ENCODE measurements around the gene PARVB. TPM values are rescaled to one million over a fixed set of nuclear protein-coding genes. Genes with fewer than 3 reads are reported as not detected.

Gene PARVB
- total RNA-seq, 1 donor from 2014 or later: 49.3 TPM

GRCh38 chr22:43990044-43990443, 34.1 kb upstream of the PARVB start:
- DNase-seq (peak; percentile 35), ATAC-seq (no peak)
- Histone ChIP-seq H3K36me3 (peaks cover 86% of the 10 kb centered on the region), H3K9me3 (no peaks in the 10 kb centered on the region), H3K27ac (no peak overlapping the region), H3K4me3 (no peak overlapping the region), H3K27me3 (no peaks in the 10 kb centered on the region), H3K4me1 (no peaks in the 10 kb centered on the region)
- intact Hi-C loops (cut with DNase I): loop anchor here (5.0 kb wide), 1 partner anchor 637 kb away; no protein-coding TSS in a partner anchor
- no peak for TF ChIP-seq CTCF (IDR thresholded peaks at IDR 0.05)

DNA sequence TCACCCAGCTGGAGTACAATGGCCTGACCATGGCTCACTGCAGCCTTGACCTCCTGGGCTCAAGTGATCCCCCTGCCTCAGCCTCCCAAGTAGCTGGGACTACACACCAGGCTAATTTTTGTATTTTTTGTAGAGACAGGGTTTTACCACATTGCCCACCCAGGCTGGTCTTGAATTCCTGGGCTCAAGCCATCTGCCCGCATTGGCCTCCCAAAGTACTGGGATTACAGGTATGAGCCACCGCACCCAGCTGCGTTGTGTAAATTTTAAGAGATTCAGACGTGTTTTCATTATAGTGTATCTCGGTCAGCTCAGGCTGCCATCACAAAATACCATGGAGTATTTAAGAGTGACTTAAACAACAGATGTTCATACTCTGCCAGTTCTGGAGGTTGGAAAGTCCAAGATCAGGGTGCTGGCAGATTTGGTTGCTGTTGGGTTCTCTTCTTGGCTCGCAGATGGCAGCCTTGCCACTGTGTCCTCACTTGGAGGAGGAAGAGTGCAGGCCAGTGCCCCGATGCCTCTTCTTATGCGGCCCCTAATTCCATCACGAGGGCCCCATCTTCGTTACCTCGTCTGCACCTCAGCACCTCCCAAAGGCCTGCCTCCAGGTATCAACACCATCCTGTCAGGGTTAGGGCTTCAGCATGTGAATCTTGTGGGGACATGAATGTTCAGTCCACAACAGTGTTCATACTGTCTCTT, 32.6 kb upstream of the PARVB start:
- no peak overlapping the region for H3K4me3 ChIP-seq
- DNase-seq (peak; percentile 27), ATAC-seq (no peak)
- H3K36me3 ChIP-seq: peaks cover 77% of the 10 kb centered on the region
- TF ChIP-seq CTCF (IDR thresholded peaks at IDR 0.05): no peak
- H3K4me1 ChIP-seq: no peaks in the 10 kb centered on the region
- H3K9me3 ChIP-seq: no peaks in the 10 kb centered on the region
- no peak overlapping the region for H3K27ac ChIP-seq
- H3K27me3 ChIP-seq: no peaks in the 10 kb centered on the region
- intact Hi-C loops (cut with DNase I): loop anchor here (5.0 kb wide), 1 partner anchor 636 kb away; no protein-coding TSS in a partner anchor

DNA sequence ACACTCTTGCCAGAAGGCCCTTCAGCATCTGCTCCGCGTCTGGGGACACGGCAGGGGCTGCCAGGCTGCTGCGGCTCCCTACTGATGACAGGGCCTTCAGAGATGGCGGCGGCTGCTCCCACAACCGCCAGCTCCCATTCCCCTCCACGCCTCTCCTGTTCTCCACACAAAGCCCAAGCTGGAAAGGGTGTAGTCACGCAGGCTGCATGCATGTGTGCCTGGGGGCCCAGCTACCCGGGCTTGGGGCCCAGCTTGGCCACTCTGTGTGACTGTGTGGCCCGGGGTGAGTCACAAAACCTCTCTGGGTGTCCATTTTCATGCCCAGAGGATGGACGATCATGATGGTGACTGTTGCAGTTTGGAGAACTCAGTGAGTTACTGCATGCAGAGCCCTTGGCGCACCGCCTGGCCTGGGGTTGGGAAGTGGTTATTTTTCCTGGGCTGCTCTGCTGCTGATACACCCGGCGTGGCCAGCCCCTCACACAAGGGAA, 31.7 kb upstream of the PARVB start:
- Histone ChIP-seq H3K9me3 (no peaks in the 10 kb centered on the region), H3K4me3 (no peak overlapping the region), H3K36me3 (peaks cover 77% of the 10 kb centered on the region), H3K4me1 (no peaks in the 10 kb centered on the region), H3K27me3 (no peaks in the 10 kb centered on the region), H3K27ac (no peak overlapping the region)
- TF ChIP-seq CTCF (IDR thresholded peaks at IDR 0.05): no peak
- ATAC-seq: no peak
- intact Hi-C loops (cut with DNase I): loop anchor here (5.0 kb wide), 1 partner anchor 635 kb away; no protein-coding TSS in a partner anchor
- DNase-seq: peak; percentile 53

- Histone ChIP-seq H3K36me3 (peaks cover 72% of the 10 kb centered on the region), H3K27me3 (no peaks in the 10 kb centered on the region), H3K27ac (no peak overlapping the region), H3K9me3 (no peaks in the 10 kb centered on the region), H3K4me1 (no peaks in the 10 kb centered on the region), H3K4me3 (no peak overlapping the region)
- intact Hi-C loops (cut with DNase I): loop anchor here (5.0 kb wide), 1 partner anchor 634 kb away; no protein-coding TSS in a partner anchor
- peak; percentile 97 for TF ChIP-seq CTCF (IDR thresholded peaks at IDR 0.05)
- ATAC-seq: peak; percentile 83
- peak; percentile 66 for DNase-seq
Measured at GRCh38 chr22:43993072-43993760, 30.9 kb upstream of the PARVB start.

- Histone ChIP-seq H3K4me1 (no peaks in the 10 kb centered on the region), H3K27me3 (no peaks in the 10 kb centered on the region), H3K27ac (no peak overlapping the region), H3K36me3 (peaks cover 72% of the 10 kb centered on the region), H3K9me3 (no peaks in the 10 kb centered on the region), H3K4me3 (no peak overlapping the region)
- DNase-seq (peak; percentile 52), ATAC-seq (no peak)
- intact Hi-C loops (cut with DNase I): loop anchor here (5.0 kb wide), 1 partner anchor 633 kb away; no protein-coding TSS in a partner anchor
- no peak for TF ChIP-seq CTCF (IDR thresholded peaks at IDR 0.05)
Measured at GRCh38 chr22:43994006-43994405, 30.1 kb upstream of the PARVB start.

All from upper lobe of right lung (tissue), 1 donor.